LNCAP (cell line): Measurements from ENCODE around the gene CCNI.

Experiments
- TF ChIP-seq, protein P1 (sequence below): fragments of 450-650 bp; IDR thresholded peaks from 2 replicates; pipeline ENCODE4 v1.5.1; 2017; ENCODE audit warnings: mild to moderate bottlenecking

Gene CCNI

DNA sequence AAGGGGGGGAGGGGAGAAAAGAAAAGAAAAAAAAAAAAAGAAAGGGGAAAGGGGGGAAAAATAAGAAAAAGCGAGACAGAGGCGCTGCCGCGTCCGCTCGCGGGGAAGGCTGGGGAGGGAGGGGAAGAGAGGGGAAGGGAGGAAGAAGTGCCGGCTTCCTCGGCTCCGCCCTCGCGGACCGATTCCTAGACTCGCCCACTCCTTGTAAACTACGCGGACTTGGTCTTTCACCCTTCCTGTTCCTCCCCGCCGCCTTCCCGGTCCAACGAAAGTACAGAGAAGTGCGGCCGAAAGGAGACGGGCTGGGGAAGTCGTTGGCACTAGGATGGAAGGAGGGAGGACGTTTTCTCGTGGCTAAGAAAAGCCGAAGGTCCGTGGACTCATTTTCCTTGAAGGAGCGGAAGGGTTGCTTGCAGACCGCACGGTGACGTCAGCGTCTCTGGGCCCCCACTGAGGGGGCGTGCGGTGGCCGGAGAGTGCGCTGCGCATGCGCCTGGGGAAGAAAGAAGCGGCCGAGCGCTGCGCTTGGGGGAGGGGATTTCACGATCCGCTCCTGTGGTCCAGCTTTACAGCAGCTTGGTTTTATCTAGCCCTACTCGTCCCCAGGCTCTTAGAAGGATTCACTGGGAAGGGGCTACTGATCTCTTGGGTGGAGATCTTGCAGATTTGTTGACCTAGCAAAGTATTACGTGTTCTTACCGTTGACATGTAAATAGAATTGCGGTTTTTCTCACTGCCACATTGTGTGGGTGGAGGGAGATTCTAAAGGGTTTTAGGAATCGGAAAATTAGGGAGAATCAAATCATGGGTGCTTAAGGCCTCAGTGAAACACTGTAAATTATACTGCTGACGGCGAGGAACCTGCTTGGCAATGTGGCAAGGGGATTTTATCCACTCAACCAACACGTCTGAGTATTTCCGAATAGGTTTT, at the start of gene CCNI:
CCNI (minus strand) TSS at position 121 of the 931 bp plus-strand sequence. CDS start 9,627 bp downstream, outside the sequence.
- TF ChIP-seq, protein P1, sequence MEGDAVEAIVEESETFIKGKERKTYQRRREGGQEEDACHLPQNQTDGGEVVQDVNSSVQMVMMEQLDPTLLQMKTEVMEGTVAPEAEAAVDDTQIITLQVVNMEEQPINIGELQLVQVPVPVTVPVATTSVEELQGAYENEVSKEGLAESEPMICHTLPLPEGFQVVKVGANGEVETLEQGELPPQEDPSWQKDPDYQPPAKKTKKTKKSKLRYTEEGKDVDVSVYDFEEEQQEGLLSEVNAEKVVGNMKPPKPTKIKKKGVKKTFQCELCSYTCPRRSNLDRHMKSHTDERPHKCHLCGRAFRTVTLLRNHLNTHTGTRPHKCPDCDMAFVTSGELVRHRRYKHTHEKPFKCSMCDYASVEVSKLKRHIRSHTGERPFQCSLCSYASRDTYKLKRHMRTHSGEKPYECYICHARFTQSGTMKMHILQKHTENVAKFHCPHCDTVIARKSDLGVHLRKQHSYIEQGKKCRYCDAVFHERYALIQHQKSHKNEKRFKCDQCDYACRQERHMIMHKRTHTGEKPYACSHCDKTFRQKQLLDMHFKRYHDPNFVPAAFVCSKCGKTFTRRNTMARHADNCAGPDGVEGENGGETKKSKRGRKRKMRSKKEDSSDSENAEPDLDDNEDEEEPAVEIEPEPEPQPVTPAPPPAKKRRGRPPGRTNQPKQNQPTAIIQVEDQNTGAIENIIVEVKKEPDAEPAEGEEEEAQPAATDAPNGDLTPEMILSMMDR = no peak

DNA sequence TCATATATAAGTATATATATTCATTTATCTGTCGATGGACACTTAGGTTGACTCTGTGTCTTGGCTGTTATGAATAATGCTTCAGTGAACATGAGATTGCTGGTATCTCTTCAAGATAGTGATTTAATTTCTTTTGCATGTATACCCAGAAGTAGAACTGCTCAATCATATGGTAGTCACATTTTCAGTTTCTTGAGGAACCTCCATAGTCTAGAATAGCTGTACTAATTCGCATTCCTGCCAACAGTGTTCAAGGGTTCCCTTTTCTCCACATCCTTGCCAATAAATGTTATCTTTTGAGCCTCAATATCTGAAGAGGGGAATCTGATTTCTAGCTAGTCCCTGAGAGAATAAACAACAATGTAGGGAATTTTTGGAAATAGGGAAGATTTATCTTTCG, 48.8 kb upstream of the CCNI start:
- TF ChIP-seq, protein P1 = no peak

GRCh38 chr4:77123411-77123810, 47.6 kb upstream of the CCNI start:
- TF ChIP-seq, protein P1 = no peak

GRCh38 chr4:77122656-77123055, 46.9 kb upstream of the CCNI start:
- TF ChIP-seq, protein P1 = no peak

DNA sequence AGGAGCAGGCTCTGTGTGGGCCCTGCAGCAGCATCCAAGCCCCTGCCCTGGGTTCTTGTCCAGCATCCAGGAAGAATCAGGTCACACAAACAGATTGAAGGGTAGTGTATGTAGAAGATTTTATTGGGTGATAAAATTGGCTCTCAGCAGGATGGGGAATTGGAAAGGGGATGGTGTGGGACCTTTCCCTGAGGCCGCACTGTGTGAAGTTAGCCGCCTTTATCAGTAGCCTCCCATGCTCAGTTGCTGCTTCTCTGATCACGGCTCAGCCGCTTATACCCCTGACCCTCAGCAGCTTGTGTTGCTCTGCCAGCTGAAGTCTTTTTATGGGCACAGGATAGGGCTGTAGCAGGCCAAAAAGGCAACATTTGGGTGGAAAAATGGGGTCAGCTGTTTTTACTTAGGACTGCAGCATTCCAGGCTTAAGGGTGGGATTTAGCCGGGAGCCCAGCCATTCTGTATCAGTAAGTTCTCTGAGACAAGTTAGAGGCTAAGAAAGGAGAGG, 46.0 kb upstream of the CCNI start:
- TF ChIP-seq, protein P1 = no peak

GRCh38 chr4:77120886-77121508, 45.2 kb upstream of the CCNI start:
- TF ChIP-seq, protein P1 = no peak

GRCh38 chr4:77117721-77118120, 41.9 kb upstream of the CCNI start:
- TF ChIP-seq, protein P1 = no peak
